Fibroblast of pulmonary artery (primary cell): Measurements from ENCODE around the gene KIFC1.

Experiments used
- DNase-seq: peaks from one replicate; pipeline ENCODE4 v3.0.0-alpha.2; 2010; ENCODE audit warnings: low read depth
- H3K4me3 ChIP-seq: replicated peaks from 2 replicates; pipeline ENCODE4 v1.5.1; 2011; ENCODE audit warnings: low read depth, mild to moderate bottlenecking, control low read depth, low read length, moderate library complexity
- CTCF ChIP-seq: IDR thresholded peaks from 2 replicates; pipeline ENCODE4 v1.5.1; 2011; ENCODE audit warnings: mild to moderate bottlenecking, control low read depth, low read length, inconsistent platforms; ENCODE audit errors: missing control alignments

KIFC1 gene

GRCh38 chr6:33454009-33454946 lies 62.7 kb downstream of the KIFC1 start, which contains the start of gene ZBTB9:
TSS of gene ZBTB9 (plus strand) at chr6:33454576. CDS start at chr6:33455101, 525 bp downstream.
- no peak for TF ChIP-seq CTCF
- peak; percentile 96 for DNase-seq
- peak within 1 kb of the TSS; percentile 91 for H3K4me3 ChIP-seq

GRCh38 chr6:33455051-33455450 lies 63.4 kb downstream of the KIFC1 start:
- no peak for TF ChIP-seq CTCF
- peak overlapping the region; percentile 91 for H3K4me3 ChIP-seq
- DNase-seq, result no peak

DNA sequence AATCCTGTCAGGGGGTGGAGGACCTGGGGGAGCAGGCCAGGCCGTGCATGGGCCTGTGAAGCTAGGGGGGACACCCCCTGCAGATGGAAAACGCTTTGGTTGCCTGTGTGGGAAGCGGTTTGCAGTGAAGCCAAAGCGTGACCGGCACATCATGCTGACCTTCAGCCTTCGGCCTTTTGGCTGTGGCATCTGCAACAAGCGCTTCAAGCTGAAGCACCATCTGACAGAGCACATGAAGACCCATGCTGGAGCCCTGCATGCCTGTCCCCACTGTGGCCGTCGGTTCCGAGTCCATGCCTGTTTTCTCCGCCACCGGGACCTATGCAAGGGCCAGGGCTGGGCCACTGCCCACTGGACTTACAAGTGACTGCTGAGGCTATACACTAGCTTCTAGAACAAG lies 64.5 kb downstream of the KIFC1 start:
- no peak overlapping the region for H3K4me3 ChIP-seq
- DNase-seq, result no peak
- no peak for TF ChIP-seq CTCF

GRCh38 chr6:33458676-33459075 lies 67.1 kb downstream of the KIFC1 start:
- H3K4me3 ChIP-seq, result no peak overlapping the region
- no peak for DNase-seq
- TF ChIP-seq CTCF, result no peak

- no peak overlapping the region for H3K4me3 ChIP-seq
- TF ChIP-seq CTCF, result no peak
- DNase-seq, result no peak
Measured at GRCh38 chr6:33459226-33459625, 67.6 kb downstream of the KIFC1 start.
